Vagina (tissue), 2 donors: Measurements from ENCODE around the gene NPTXR. TPM values are rescaled to one million over a fixed set of nuclear protein-coding genes. Genes with fewer than 3 reads are reported as not detected.

Experiments
- DNase-seq, 2 donors: peaks; one replicate each; pipeline ENCODE4 v3.0.0-alpha.2; 2017; ENCODE audit errors: extremely low spot score in 2 of 2
- H3K27ac ChIP-seq: fragments of 200-600 bp; sonication (generic); one replicate; pipeline ENCODE4 v1.5.1; 2019
- H3K27me3 ChIP-seq: fragments of 200-600 bp; sonication (generic); one replicate; pipeline ENCODE4 v1.5.1; 2019
- H3K36me3 ChIP-seq, 2 donors: fragments of 200-600 bp; sonication (generic); one replicate each; pipeline ENCODE4 v1.5.1; 2017 to 2019
- H3K4me1 ChIP-seq: fragments of 200-600 bp; sonication (generic); one replicate; pipeline ENCODE4 v1.5.1; 2019
- H3K4me3 ChIP-seq, 2 donors: fragments of 200-600 bp; sonication (generic); 1 replicate in 1 of 2; 2 replicates in 1 of 2; pipeline ENCODE4 v1.5.1; 2016 to 2019
- H3K9me3 ChIP-seq: fragments of 200-600 bp; sonication (generic); one replicate; pipeline ENCODE4 v1.5.1; 2019
- CTCF ChIP-seq, 3 experiments: fragments of 450-650 bp in 2 of 3; fragments of 200-600 bp in 1 of 3; sonication (generic) in 1 of 3; IDR thresholded peaks; one replicate each; pipeline ENCODE4 v1.5.1; 2017 to 2019; ENCODE audit warnings: antibody characterized with exemption in 3 of 3, mild to moderate bottlenecking in 2 of 3, moderate library complexity in 2 of 3
- POLR2A ChIP-seq, 2 donors: fragments of 450-650 bp; IDR thresholded peaks; one replicate each; pipeline ENCODE4 v1.6.1; 2017; ENCODE audit warnings: antibody characterized with exemption in 2 of 2, mild to moderate bottlenecking in 2 of 2, moderate library complexity in 2 of 2
- POLR2AphosphoS5 ChIP-seq, 2 donors: sonication (generic); formaldehyde crosslinking; IDR thresholded peaks; one replicate each; pipeline ENCODE4 v1.9.0; 2017; ENCODE audit warnings: antibody characterized with exemption in 2 of 2, mild to moderate bottlenecking in 2 of 2, low read depth in 1 of 2; ENCODE audit not compliant: insufficient read depth in 1 of 2
- intact Hi-C: fragments of 100-400 bp; cut with DNase I; formaldehyde crosslinking; loops from one replicate; pipeline ENCODE4 v1.15.1; 2023
- total RNA-seq: library from RNA; depleted of rRNA; stranded (reverse); fragments of >200 nt; gene quantifications from one replicate; pipeline ENCODE4 v1.2.3, GENCODE V29; 2016

The NPTXR gene
- 9.3 TPM for total RNA-seq

- H3K36me3 ChIP-seq: no peaks in the 10 kb centered on the region
- peak within 1 kb of the TSS; percentile 50 to 68 for H3K4me3 ChIP-seq
- intact Hi-C loops: no loop called here
- peak within 1 kb of the TSS; percentile 58 for H3K27ac ChIP-seq
- no peaks in the 10 kb centered on the region for H3K9me3 ChIP-seq
- TF ChIP-seq POLR2A (IDR thresholded peaks at IDR 0.05) (peak in 1 of 2 donors; percentile 49), POLR2AphosphoS5 (IDR thresholded peaks at IDR 0.05; ENCODE audit: insufficient read depth in 1 of 2, low read depth in 1 of 2) (no peak)
- H3K4me1 ChIP-seq: peaks cover 26% of the 10 kb centered on the region
- no peaks in the 10 kb centered on the region for H3K27me3 ChIP-seq
- no peak for DNase-seq
Observed at GRCh38 chr22:38843657-38844314, at the start of gene NPTXR. Gene NPTXR (minus strand): TSS chr22:38844028.

- Histone ChIP-seq H3K27ac (no peak overlapping the region), H3K4me1 (no peaks in the 10 kb centered on the region), H3K9me3 (no peaks in the 10 kb centered on the region), H3K4me3 (no peak overlapping the region), H3K36me3 (no peaks in the 10 kb centered on the region), H3K27me3 (no peaks in the 10 kb centered on the region)
- intact Hi-C loops: no loop called here
- no peak for TF ChIP-seq POLR2AphosphoS5 (IDR thresholded peaks at IDR 0.05; ENCODE audit: insufficient read depth in 1 of 2, low read depth in 1 of 2)
- TF ChIP-seq POLR2A (IDR thresholded peaks at IDR 0.05): no peak
- no peak for TF ChIP-seq CTCF (IDR thresholded peaks at IDR 0.05)
- no peak for DNase-seq
Observed at GRCh38 chr22:38891256-38891655, 47.4 kb upstream of the NPTXR start.

- TF ChIP-seq POLR2A (IDR thresholded peaks at IDR 0.05) (no peak), POLR2AphosphoS5 (IDR thresholded peaks at IDR 0.05; ENCODE audit: insufficient read depth in 1 of 2, low read depth in 1 of 2) (no peak), CTCF (IDR thresholded peaks at IDR 0.05) (no peak)
- H3K36me3 ChIP-seq: no peaks in the 10 kb centered on the region
- intact Hi-C loops: no loop called here
- H3K4me3 ChIP-seq: no peak overlapping the region
- H3K27ac ChIP-seq: no peak overlapping the region
- H3K9me3 ChIP-seq: no peaks in the 10 kb centered on the region
- H3K4me1 ChIP-seq: no peaks in the 10 kb centered on the region
- no peak for DNase-seq
- H3K27me3 ChIP-seq: no peaks in the 10 kb centered on the region
Observed at GRCh38 chr22:38890377-38890776, 46.5 kb upstream of the NPTXR start.

GRCh38 chr22:38886333-38886732, 42.5 kb upstream of the NPTXR start:
- DNase-seq: no peak
- peaks cover 26% of the 10 kb centered on the region for H3K4me1 ChIP-seq
- H3K27me3 ChIP-seq: no peaks in the 10 kb centered on the region
- H3K9me3 ChIP-seq: no peaks in the 10 kb centered on the region
- H3K27ac ChIP-seq: no peak overlapping the region
- TF ChIP-seq POLR2AphosphoS5 (IDR thresholded peaks at IDR 0.05; ENCODE audit: insufficient read depth in 1 of 2, low read depth in 1 of 2): no peak
- H3K36me3 ChIP-seq: no peaks in the 10 kb centered on the region
- H3K4me3 ChIP-seq: no peak overlapping the region
- intact Hi-C loops: no loop called here

- no peaks in the 10 kb centered on the region for H3K36me3 ChIP-seq
- intact Hi-C loops: no loop called here
- no peaks in the 10 kb centered on the region for H3K27me3 ChIP-seq
- no peak for TF ChIP-seq CTCF (IDR thresholded peaks at IDR 0.05)
- no peak for TF ChIP-seq POLR2AphosphoS5 (IDR thresholded peaks at IDR 0.05; ENCODE audit: insufficient read depth in 1 of 2, low read depth in 1 of 2)
- no peak for TF ChIP-seq POLR2A (IDR thresholded peaks at IDR 0.05)
- no peaks in the 10 kb centered on the region for H3K9me3 ChIP-seq
- no peak overlapping the region for H3K4me3 ChIP-seq
- H3K27ac ChIP-seq: peak overlapping the region; percentile 81
- no peak for DNase-seq
- peaks cover 32% of the 10 kb centered on the region for H3K4me1 ChIP-seq
Observed at GRCh38 chr22:38882972-38883622, 39.3 kb upstream of the NPTXR start.
